CD14-positive monocyte (primary cell): ENCODE data around the gene CNTNAP2. TPM values are rescaled to one million over a fixed set of nuclear protein-coding genes. Genes with fewer than 3 reads are reported as not detected.

ENCODE experiments used
- DNase-seq, 3 donors: peaks; one replicate each; pipeline ENCODE4 v3.0.0-alpha.2; 2011 to 2022
- H2AFZ ChIP-seq: 2 replicates; pipeline ENCODE4 v1.6.0; 2012; ENCODE audit warnings: mild to moderate bottlenecking, low read depth, low read length, inconsistent platforms; ENCODE audit not compliant: insufficient read depth, poor library complexity, severe bottlenecking
- H3K27ac ChIP-seq, 2 donors: 1 replicate in 1 of 2; 2 replicates in 1 of 2; pipeline ENCODE4 v1.5.1; 2012 to 2013; ENCODE audit warnings: low read length in 2 of 2, control low read depth in 1 of 2, inconsistent platforms in 1 of 2, low read depth in 1 of 2, mild to moderate bottlenecking in 1 of 2
- H3K27me3 ChIP-seq, 2 donors: one replicate each; pipeline versions ENCODE4 v1.6.0 to v1.6.1; 2011 to 2013; ENCODE audit warnings: low read length in 2 of 2; ENCODE audit not compliant: control insufficient read depth in 2 of 2, insufficient read depth in 2 of 2
- H3K36me3 ChIP-seq, 2 donors: replicated peaks in 1 of 2; 1 replicate in 1 of 2; 2 replicates in 1 of 2; pipeline versions ENCODE4 v1.5.1 to v1.6.1; 2012 to 2013; ENCODE audit warnings: low read length in 2 of 2, control low read depth in 1 of 2, inconsistent platforms in 1 of 2, mild to moderate bottlenecking in 1 of 2; ENCODE audit not compliant: insufficient read depth in 2 of 2, control insufficient read depth in 1 of 2
- H3K4me1 ChIP-seq, 2 donors: 1 replicate in 1 of 2; 2 replicates in 1 of 2; pipeline versions ENCODE4 v1.5.1 to v1.6.1; 2012 to 2013; ENCODE audit warnings: low read length in 2 of 2, control low read depth in 1 of 2, inconsistent platforms in 1 of 2, mild to moderate bottlenecking in 1 of 2, moderate library complexity in 1 of 2; ENCODE audit not compliant: insufficient read depth in 2 of 2, control insufficient read depth in 1 of 2
- H3K4me2 ChIP-seq: replicated peaks from 2 replicates; pipeline ENCODE3; 2012; ENCODE audit warnings: low read length, moderate library complexity, mild to moderate bottlenecking; ENCODE audit not compliant: poor library complexity, severe bottlenecking; ENCODE audit errors: extremely low read depth
- H3K4me3 ChIP-seq, 3 experiments: fragments of 200-600 bp in 1 of 3; sonication (generic) in 1 of 3; replicated peaks in 1 of 3; 1 replicate in 2 of 3; 2 replicates in 1 of 3; pipeline ENCODE4 v1.5.1; 2011 to 2013; ENCODE audit warnings: low read length in 3 of 3, mild to moderate bottlenecking in 3 of 3, control low read depth in 2 of 3, low read depth in 2 of 3, inconsistent platforms in 1 of 3, moderate library complexity in 1 of 3
- H3K79me2 ChIP-seq: 2 replicates; pipeline ENCODE4 v1.6.0; 2012; ENCODE audit warnings: mild to moderate bottlenecking, control low read depth, inconsistent platforms, low read length, moderate library complexity; ENCODE audit not compliant: insufficient read depth
- H3K9ac ChIP-seq: 2 replicates; pipeline ENCODE4 v1.6.0; 2017; ENCODE audit warnings: low read length, mild to moderate bottlenecking; ENCODE audit not compliant: insufficient read depth, poor library complexity, severe bottlenecking
- H3K9me3 ChIP-seq, 2 donors: replicated peaks in 1 of 2; 1 replicate in 1 of 2; 2 replicates in 1 of 2; pipeline versions ENCODE4 v1.5.1 to v1.6.1; 2012 to 2013; ENCODE audit warnings: low read length in 2 of 2, control low read depth in 1 of 2; ENCODE audit not compliant: control insufficient read depth in 1 of 2, insufficient read depth in 1 of 2
- H4K20me1 ChIP-seq: 2 replicates; pipeline ENCODE4 v1.6.0; 2012; ENCODE audit warnings: mild to moderate bottlenecking, low read length, control low read depth, moderate library complexity; ENCODE audit not compliant: insufficient read depth
- H3K27ac Mint-ChIP-seq, 7 donors: one replicate each; pipeline ENCODE4 v1.8.0; 2020; ENCODE audit warnings: mild to moderate bottlenecking in 7 of 7, mixed read lengths in 7 of 7, moderate library complexity in 6 of 7, inconsistent platforms in 2 of 7
- H3K27me3 Mint-ChIP-seq, 3 donors: one replicate each; pipeline ENCODE4 v1.8.0; 2021 to 2022; ENCODE audit warnings: low read depth in 3 of 3, mild to moderate bottlenecking in 3 of 3, mixed read lengths in 3 of 3, moderate library complexity in 3 of 3, inconsistent platforms in 1 of 3
- H3K36me3 Mint-ChIP-seq, 2 donors: one replicate each; pipeline ENCODE4 v1.8.0; 2020; ENCODE audit warnings: mixed read lengths in 2 of 2, inconsistent platforms in 1 of 2, mild to moderate bottlenecking in 1 of 2
- H3K4me1 Mint-ChIP-seq: one replicate; pipeline ENCODE4 v1.8.0; 2020; ENCODE audit warnings: mild to moderate bottlenecking, mixed read lengths
- H3K4me3 Mint-ChIP-seq, 2 donors: one replicate each; pipeline ENCODE4 v1.8.0; 2020; ENCODE audit warnings: mild to moderate bottlenecking in 2 of 2, mixed read lengths in 2 of 2, moderate library complexity in 1 of 2
- H3K9me3 Mint-ChIP-seq, 7 donors: one replicate each; pipeline ENCODE4 v1.8.0; 2020 to 2022; ENCODE audit warnings: mixed read lengths in 7 of 7, mild to moderate bottlenecking in 6 of 7, moderate library complexity in 6 of 7, inconsistent platforms in 2 of 7
- WGBS: methylation state at CpG from one replicate; pipeline ENCODE4 v1.1.5; 2013; ENCODE audit warnings: missing lambda C conversion rate; ENCODE audit not compliant: insufficient coverage; 5-methylcytosine and 5-hydroxymethylcytosine counted together
- intact Hi-C, 2 donors: fragments of 100-400 bp; cut with micrococcal nuclease; formaldehyde crosslinking; loops; one replicate each; pipeline versions ENCODE4 v1.15.0 to v1.15.1; 2023
- polyA plus RNA-seq, 3 donors: library from polyadenylated mRNA; depleted of rRNA in 1 of 3; unstranded in 2 of 3; stranded (reverse) in 1 of 3; fragments of 300-500 nt in 2 of 3; fragments of >200 nt in 1 of 3; fragmentation: Illumina TruSeq in 2 of 3; gene quantifications; 1 replicate in 2 of 3; 2 replicates in 1 of 3; pipeline ENCODE4 v1.2.3, GENCODE V29; 2012 to 2021
- TF ChIP-seq, protein P1 (sequence below): fragments of 200-600 bp; IDR thresholded peaks from one replicate; pipeline ENCODE4 v1.8.0; 2022; ENCODE audit warnings: antibody characterized with exemption, mild to moderate bottlenecking

Gene CNTNAP2
- polyA plus RNA-seq, 3 donors = 0.01 TPM; not detected in 2

- Histone ChIP-seq H3K9me3 (no peaks in the 10 kb centered on the region), H3K4me3 (no peak overlapping the region), H3K27ac (no peak overlapping the region), H3K36me3 (no peaks in the 10 kb centered on the region), H3K79me2 (no peaks in the 10 kb centered on the region), H3K9ac (no peak overlapping the region), H3K27me3 (no peaks in the 10 kb centered on the region), H2AFZ (no peak overlapping the region), H3K4me2 (no peak overlapping the region), H3K4me1 (no peaks in the 10 kb centered on the region), H4K20me1 (no peaks in the 10 kb centered on the region)
- peaks cover 0 to 2% (median 0%) of the 10 kb centered on the region in 3 donors for H3K27me3 Mint-ChIP-seq
- DNase-seq = no peak
- H3K9me3 Mint-ChIP-seq = peaks cover 0 to 2% (median 0%) of the 10 kb centered on the region in 7 donors
- TF ChIP-seq, protein P1, sequence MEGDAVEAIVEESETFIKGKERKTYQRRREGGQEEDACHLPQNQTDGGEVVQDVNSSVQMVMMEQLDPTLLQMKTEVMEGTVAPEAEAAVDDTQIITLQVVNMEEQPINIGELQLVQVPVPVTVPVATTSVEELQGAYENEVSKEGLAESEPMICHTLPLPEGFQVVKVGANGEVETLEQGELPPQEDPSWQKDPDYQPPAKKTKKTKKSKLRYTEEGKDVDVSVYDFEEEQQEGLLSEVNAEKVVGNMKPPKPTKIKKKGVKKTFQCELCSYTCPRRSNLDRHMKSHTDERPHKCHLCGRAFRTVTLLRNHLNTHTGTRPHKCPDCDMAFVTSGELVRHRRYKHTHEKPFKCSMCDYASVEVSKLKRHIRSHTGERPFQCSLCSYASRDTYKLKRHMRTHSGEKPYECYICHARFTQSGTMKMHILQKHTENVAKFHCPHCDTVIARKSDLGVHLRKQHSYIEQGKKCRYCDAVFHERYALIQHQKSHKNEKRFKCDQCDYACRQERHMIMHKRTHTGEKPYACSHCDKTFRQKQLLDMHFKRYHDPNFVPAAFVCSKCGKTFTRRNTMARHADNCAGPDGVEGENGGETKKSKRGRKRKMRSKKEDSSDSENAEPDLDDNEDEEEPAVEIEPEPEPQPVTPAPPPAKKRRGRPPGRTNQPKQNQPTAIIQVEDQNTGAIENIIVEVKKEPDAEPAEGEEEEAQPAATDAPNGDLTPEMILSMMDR = no peak
- H3K27ac Mint-ChIP-seq = no peak overlapping the region
- intact Hi-C loops = no loop called here
- H3K36me3 Mint-ChIP-seq = no peaks in the 10 kb centered on the region
- no peak overlapping the region for H3K4me3 Mint-ChIP-seq
- H3K4me1 Mint-ChIP-seq = no peaks in the 10 kb centered on the region
- WGBS = 100% methylated on average over 1 of the region's 4 CpGs
Observed at GRCh38 chr7:148058092-148058491, 1941.5 kb downstream of the CNTNAP2 start.

- Mint-ChIP-seq H3K27ac (no peak overlapping the region), H3K4me1 (no peaks in the 10 kb centered on the region), H3K27me3 (peaks cover 0 to 2% (median 0%) of the 10 kb centered on the region in 3 donors), H3K4me3 (no peak overlapping the region), H3K9me3 (peaks cover 0 to 2% (median 0%) of the 10 kb centered on the region in 7 donors), H3K36me3 (no peaks in the 10 kb centered on the region)
- DNase-seq = no peak
- Histone ChIP-seq H3K36me3 (no peaks in the 10 kb centered on the region), H3K27me3 (no peaks in the 10 kb centered on the region), H3K4me1 (no peaks in the 10 kb centered on the region), H3K79me2 (no peaks in the 10 kb centered on the region), H3K4me2 (no peak overlapping the region), H2AFZ (no peak overlapping the region), H3K9ac (no peak overlapping the region), H3K27ac (no peak overlapping the region), H3K4me3 (no peak overlapping the region), H4K20me1 (no peaks in the 10 kb centered on the region), H3K9me3 (no peaks in the 10 kb centered on the region)
- TF ChIP-seq, protein P1 = no peak
- intact Hi-C loops = no loop called here
- WGBS = 86% methylated on average over 1 of the region's 6 CpGs
Observed at GRCh38 chr7:148058753-148059152, 1942.2 kb downstream of the CNTNAP2 start.
